ENCODE data around the gene TMEM43.
"Not testable (repeated sequence)": the region's sequence is repeated elsewhere in the genome, so short reads cannot be mapped to it uniquely, and the experiment has no call there.

The TMEM43 gene

DNA sequence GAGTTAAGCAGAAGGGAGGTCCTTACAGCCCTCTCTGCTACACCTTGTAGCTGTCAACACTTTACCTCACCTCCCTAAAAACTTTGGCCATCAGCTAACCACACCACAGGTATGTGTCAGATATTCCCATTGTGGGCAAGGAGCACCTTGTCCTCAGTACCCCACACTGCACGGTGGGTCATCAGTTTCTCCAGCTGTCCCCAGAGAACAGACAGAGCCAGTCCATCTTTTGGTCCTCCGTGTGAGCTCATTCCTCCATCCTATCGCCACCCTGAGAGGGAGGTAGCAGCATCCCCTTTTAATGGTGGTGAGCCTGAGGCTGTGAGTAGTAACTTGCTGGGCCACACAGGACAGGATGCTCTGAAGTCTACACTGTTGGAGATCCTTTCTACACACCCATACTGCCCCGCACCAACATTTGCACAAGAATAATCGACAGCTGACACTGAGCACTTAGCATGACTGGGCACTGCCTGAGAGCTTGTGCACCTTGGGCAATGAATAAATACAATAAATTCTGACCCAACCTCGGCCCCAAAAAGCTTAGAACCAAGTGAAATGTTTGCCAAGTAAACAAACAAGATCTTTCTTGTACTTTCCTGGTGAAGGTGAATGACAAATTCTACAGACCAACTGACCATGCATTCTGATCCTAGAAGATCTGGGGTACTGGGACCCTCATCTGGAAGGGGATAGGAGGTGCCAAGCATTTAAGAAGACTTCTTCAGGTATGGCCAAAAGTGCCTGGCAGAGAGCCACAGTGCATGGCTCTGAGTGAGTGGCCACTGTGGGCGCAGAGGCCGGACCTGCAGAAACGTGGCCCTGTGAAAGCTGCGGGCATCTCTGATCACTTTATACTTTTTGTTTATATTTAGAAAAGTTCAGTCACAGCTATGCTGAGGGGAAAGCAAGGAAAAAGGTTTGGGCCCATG is 7.1 kb upstream of the TMEM43 start:
- DNase-seq: no peak
- Histone ChIP-seq H3K4me3 (ENCODE audit: low read depth, low read length) (no peak overlapping the region), H3K36me3 (no peaks in the 10 kb centered on the region; the same call in 1 of the 2 replicates), H3K27me3 (no peaks in the 10 kb centered on the region), H3K9me3 (no peaks in the 10 kb centered on the region), H3K4me1 (no peaks in the 10 kb centered on the region)
- TF ChIP-seq, protein P1, sequence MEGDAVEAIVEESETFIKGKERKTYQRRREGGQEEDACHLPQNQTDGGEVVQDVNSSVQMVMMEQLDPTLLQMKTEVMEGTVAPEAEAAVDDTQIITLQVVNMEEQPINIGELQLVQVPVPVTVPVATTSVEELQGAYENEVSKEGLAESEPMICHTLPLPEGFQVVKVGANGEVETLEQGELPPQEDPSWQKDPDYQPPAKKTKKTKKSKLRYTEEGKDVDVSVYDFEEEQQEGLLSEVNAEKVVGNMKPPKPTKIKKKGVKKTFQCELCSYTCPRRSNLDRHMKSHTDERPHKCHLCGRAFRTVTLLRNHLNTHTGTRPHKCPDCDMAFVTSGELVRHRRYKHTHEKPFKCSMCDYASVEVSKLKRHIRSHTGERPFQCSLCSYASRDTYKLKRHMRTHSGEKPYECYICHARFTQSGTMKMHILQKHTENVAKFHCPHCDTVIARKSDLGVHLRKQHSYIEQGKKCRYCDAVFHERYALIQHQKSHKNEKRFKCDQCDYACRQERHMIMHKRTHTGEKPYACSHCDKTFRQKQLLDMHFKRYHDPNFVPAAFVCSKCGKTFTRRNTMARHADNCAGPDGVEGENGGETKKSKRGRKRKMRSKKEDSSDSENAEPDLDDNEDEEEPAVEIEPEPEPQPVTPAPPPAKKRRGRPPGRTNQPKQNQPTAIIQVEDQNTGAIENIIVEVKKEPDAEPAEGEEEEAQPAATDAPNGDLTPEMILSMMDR (IDR thresholded peaks at IDR 0.05; ENCODE audit: low read depth, low read length): no peak

DNA sequence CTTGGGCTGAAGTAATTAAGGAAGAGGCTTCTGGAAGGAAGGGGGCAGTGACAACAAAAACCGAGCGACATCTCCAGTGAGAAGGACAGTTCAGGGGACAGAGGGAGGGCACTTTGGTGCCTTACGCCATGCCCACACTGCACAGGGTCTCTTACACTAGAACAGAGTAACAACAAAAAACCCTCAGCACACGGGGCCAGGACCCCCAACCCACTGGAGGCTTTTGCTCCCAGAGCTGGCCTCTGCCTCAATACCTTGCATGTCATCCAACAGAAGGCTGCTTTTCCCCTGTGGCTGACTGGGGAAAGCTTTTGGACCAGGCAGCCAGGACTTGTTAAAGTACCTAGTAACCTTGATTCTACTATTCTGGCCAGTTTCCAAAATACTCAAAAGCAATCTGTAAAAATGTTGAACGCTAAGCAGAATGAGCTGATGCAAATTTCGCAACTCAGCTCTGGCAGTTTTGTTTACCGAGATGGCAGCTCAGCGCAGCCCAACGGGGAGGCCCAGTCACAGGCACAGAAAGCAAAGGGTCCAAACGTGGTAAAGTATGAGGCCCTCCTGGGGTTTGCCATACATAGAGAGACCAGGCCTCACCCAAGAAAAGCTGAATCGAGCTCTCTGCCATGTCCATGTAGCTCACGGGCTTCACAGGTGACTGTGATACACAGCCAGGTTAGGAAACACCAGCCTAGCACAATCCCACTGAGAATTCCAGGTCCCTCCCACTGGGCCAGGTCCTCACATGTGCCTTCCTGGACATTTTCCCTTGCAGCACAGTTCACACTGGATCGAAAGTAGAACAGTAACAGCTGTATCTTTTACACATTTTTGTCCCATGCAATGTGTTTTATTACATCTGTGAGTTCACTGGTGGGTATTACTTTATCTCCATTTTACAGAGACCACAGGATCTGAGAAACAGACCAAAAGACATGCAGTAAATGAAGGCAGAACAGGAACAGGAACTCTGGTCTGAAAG is 6.2 kb upstream of the TMEM43 start:
- DNase-seq: no peak
- Histone ChIP-seq H3K4me1 (no peaks in the 10 kb centered on the region), H3K4me3 (ENCODE audit: low read depth, low read length) (no peak overlapping the region), H3K9me3 (no peaks in the 10 kb centered on the region), H3K36me3 (no peaks in the 10 kb centered on the region; the same call in 1 of the 2 replicates), H3K27me3 (no peaks in the 10 kb centered on the region)
- TF ChIP-seq, protein P1 (IDR thresholded peaks at IDR 0.05; ENCODE audit: low read depth, low read length): no peak

- Histone ChIP-seq H3K4me3 (ENCODE audit: low read depth, low read length) (no peak overlapping the region), H3K27me3 (no peaks in the 10 kb centered on the region), H3K9me3 (no peaks in the 10 kb centered on the region), H3K4me1 (no peaks in the 10 kb centered on the region), H3K36me3 (no peaks in the 10 kb centered on the region; the same call in 1 of the 2 replicates)
- no peak for DNase-seq
- TF ChIP-seq, protein P1 (IDR thresholded peaks at IDR 0.05; ENCODE audit: low read depth, low read length): no peak
Observed at GRCh38 chr3:14119651-14120050, 5.2 kb upstream of the TMEM43 start.

DNA sequence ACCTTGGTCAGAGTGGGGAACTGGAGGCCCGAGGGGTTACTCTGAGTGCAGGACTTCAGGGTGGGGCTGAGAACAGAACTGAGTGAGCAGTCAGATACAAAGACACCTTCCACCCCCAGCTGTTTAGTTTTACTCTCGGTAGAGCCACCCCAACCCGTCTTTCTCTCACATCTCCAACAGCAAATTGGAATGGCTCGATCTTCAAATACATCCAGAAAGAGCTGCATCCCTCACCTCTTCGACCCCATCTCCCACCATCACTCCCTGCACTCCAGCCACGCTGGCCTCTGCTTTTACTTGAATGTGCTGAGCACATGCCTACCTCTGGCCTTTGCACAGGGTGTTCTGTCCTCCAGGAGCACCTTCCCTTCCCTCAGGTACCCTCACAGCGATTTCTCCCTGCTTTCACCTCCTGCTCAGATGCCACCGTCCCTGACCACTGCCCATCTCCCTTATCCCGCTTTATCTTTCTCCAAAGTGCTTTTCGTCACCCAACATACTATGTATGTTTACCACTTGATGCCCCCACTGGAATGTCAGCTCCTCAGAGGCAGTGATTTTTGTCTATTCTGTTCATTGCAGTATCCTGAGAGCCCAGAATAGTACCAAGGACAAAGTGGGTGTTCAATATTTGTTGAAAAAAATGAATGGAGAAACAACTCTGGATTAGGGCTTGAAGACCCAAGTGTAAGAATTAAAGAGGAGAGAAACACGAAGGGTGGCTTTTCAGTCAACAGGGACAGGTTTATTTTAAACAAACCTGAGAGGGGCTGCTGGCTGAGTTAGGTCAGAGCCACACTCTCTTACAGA is 4.5 kb upstream of the TMEM43 start:
- TF ChIP-seq, protein P1 (IDR thresholded peaks at IDR 0.05; ENCODE audit: low read depth, low read length): no peak
- Histone ChIP-seq H3K4me3 (ENCODE audit: low read depth, low read length) (no peak overlapping the region), H3K36me3 (no peaks in the 10 kb centered on the region; the same call in 1 of the 2 replicates), H3K9me3 (no peaks in the 10 kb centered on the region), H3K27me3 (no peaks in the 10 kb centered on the region), H3K4me1 (no peaks in the 10 kb centered on the region)
- no peak for DNase-seq

- not testable (repeated sequence) for DNase-seq; H3K27me3 ChIP-seq; H3K4me1 ChIP-seq; H3K9me3 ChIP-seq; H3K4me3 ChIP-seq (ENCODE audit: low read depth, low read length); H3K36me3 ChIP-seq
Observed at GRCh38 chr3:14120921-14121448, 3.9 kb upstream of the TMEM43 start.
